Measurements from ENCODE around the gene PDSS2. TPM values are rescaled to one million over a fixed set of nuclear protein-coding genes. Genes with fewer than 3 reads are reported as not detected.
"Not testable (repeated sequence)": the region's sequence is repeated elsewhere in the genome, so short reads cannot be mapped to it uniquely, and the experiment has no call there.

Gene PDSS2
- polyA plus RNA-seq, 3 donors = 10.1 to 13.9 (median 13.3) TPM

DNA sequence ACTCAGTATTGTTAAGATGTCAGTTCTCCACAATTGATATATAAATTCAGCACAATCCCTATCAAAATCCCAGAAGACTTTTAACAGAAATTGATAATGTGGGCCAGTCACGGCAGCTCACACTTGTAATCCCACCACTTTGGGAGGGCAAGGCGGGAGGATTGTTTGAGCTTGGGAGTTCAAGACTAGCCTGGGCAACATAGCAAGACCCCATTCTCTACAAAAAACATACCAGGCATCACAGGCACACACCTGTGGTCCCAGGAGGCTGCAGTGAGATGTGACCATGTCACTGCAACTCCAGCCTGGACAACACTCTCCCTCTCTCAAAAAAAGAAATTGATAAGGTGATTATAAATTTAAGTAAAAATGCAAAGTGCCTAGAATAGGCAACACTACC lies 90.9 kb downstream of the PDSS2 start:
- Histone ChIP-seq H3K4me3 (replicated peaks in 1 of 3; ENCODE audit: low read depth in 2 of 3, low read length in 3 of 3) (no peak overlapping the region), H3K4me2 (replicated peaks; ENCODE audit: extremely low read depth, low read length, poor library complexity, severe bottlenecking) (no peak overlapping the region), H2AFZ (ENCODE audit: insufficient read depth, low read depth, low read length, poor library complexity, severe bottlenecking) (no peak overlapping the region), H3K9me3 (replicated peaks in 1 of 2; ENCODE audit: control insufficient read depth in 1 of 2, insufficient read depth in 1 of 2, low read length in 2 of 2) (peaks cover 2 to 11% of the 10 kb centered on the region in 2 donors), H3K9ac (ENCODE audit: insufficient read depth, low read length, poor library complexity, severe bottlenecking) (no peak overlapping the region), H3K27ac (ENCODE audit: low read depth in 1 of 2, low read length in 2 of 2) (no peak overlapping the region), H3K4me1 (ENCODE audit: control insufficient read depth in 1 of 2, insufficient read depth in 2 of 2, low read length in 2 of 2) (no peaks in the 10 kb centered on the region), H4K20me1 (ENCODE audit: insufficient read depth, low read length) (no peaks in the 10 kb centered on the region), H3K36me3 (replicated peaks in 1 of 2; ENCODE audit: control insufficient read depth in 1 of 2, insufficient read depth in 2 of 2, low read length in 2 of 2) (peaks cover 0 to under 1% of the 10 kb centered on the region in 2 donors), H3K79me2 (ENCODE audit: insufficient read depth, low read length) (no peaks in the 10 kb centered on the region), H3K27me3 (ENCODE audit: control insufficient read depth in 2 of 2, insufficient read depth in 2 of 2, low read length in 2 of 2) (no peaks in the 10 kb centered on the region)
- no peak for TF ChIP-seq CTCF (IDR thresholded peaks at IDR 0.05)
- intact Hi-C loops (cut with micrococcal nuclease) = no loop called here
- no CpG with 5 or more reads among the region's 2 CpGs for WGBS (ENCODE audit: insufficient coverage)
- no peaks in the 10 kb centered on the region for H3K4me1 Mint-ChIP-seq
- no peak for DNase-seq
- H3K9me3 Mint-ChIP-seq = peaks cover 7 to 13% (median 9%) of the 10 kb centered on the region in 7 donors
- peaks cover 0 to 2% (median 0%) of the 10 kb centered on the region in 3 donors for H3K27me3 Mint-ChIP-seq (ENCODE audit: low read depth in 3 of 3)
- H3K27ac Mint-ChIP-seq = no peak overlapping the region
- peaks cover 4 to 10% of the 10 kb centered on the region in 2 donors for H3K36me3 Mint-ChIP-seq
- no peak overlapping the region for H3K4me3 Mint-ChIP-seq

DNA sequence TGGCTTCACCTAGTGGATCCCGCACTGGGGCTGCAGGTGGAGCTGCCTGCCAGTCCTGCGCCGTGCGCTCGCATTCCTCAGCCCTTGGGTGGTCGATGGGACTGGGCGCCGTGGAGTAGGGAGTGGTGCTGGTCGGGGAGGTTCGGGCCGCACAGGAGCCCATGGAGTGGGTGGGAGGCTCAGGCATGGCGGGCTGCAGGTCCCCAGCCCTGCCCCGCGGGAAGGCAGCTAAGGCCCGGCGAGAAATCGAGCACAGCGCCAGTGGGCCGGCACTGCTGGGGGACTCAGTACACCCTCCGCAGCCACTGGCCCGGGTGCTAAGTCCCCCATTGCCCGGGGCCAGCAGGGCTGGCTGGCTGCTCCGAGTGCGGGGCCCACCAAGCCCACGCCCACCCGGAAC lies 95.2 kb downstream of the PDSS2 start:
- not testable (repeated sequence) for H3K79me2 ChIP-seq (ENCODE audit: insufficient read depth, low read length); H3K27ac Mint-ChIP-seq

More for the DNA sequence above, 95.2 kb downstream of the PDSS2 start:
- peaks cover 12 to 20% (median 15%) of the 10 kb centered on the region in 7 donors for H3K9me3 Mint-ChIP-seq
- WGBS (ENCODE audit: insufficient coverage) = 100% methylated on average over 5 of the region's 26 CpGs
- H3K9me3 ChIP-seq (replicated peaks in 1 of 2; ENCODE audit: control insufficient read depth in 1 of 2, insufficient read depth in 1 of 2, low read length in 2 of 2) = peaks cover 7 to 16% of the 10 kb centered on the region in 2 donors
- H3K9ac ChIP-seq (ENCODE audit: insufficient read depth, low read length, poor library complexity, severe bottlenecking); H3K4me2 ChIP-seq (replicated peaks; ENCODE audit: extremely low read depth, low read length, poor library complexity, severe bottlenecking); H3K4me3 Mint-ChIP-seq; H2AFZ ChIP-seq (ENCODE audit: insufficient read depth, low read depth, low read length, poor library complexity, severe bottlenecking); H3K27ac ChIP-seq (ENCODE audit: low read depth in 1 of 2, low read length in 2 of 2); H3K4me1 ChIP-seq (ENCODE audit: control insufficient read depth in 1 of 2, insufficient read depth in 2 of 2, low read length in 2 of 2); H3K36me3 ChIP-seq (replicated peaks in 1 of 2; ENCODE audit: control insufficient read depth in 1 of 2, insufficient read depth in 2 of 2, low read length in 2 of 2); H3K4me3 ChIP-seq (replicated peaks in 1 of 3; ENCODE audit: low read depth in 2 of 3, low read length in 3 of 3); DNase-seq; H3K4me1 Mint-ChIP-seq; H3K27me3 Mint-ChIP-seq (ENCODE audit: low read depth in 3 of 3); H4K20me1 ChIP-seq (ENCODE audit: insufficient read depth, low read length); H3K27me3 ChIP-seq (ENCODE audit: control insufficient read depth in 2 of 2, insufficient read depth in 2 of 2, low read length in 2 of 2); intact Hi-C loops (cut with micrococcal nuclease): not testable (repeated sequence)
- H3K36me3 Mint-ChIP-seq = peaks cover 18 to 24% of the 10 kb centered on the region in 2 donors
